ENCODE data around the gene RHBDL1.

Gene RHBDL1

DNA sequence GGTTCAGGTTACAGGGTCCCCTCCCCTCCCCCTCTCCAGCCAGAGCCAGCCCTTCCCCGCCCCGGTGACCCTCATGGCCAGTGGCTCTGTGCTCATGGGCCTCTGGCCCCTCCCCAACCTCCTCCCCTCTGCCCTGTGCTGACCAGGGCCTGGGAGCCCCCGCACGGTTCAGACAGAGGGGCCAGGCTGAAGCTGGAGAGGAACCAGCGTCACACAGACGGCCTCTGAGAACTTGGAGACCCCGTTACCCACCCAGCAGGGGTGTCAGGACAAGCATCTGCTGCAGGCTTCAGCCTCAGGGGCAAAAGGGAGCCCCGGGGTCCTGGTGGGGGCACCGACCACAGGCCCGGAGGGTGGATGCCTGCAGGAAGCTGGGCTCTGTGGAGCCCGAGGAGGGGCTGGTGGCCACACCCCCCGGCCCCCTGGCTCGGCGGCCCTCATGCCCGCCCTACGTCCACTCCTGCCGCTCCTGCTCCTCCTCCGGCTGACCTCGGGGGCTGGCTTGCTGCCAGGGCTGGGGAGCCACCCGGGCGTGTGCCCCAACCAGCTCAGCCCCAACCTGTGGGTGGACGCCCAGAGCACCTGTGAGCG is 44.6 kb upstream of the RHBDL1 start, which contains the start of gene WFIKKN1 (continued):
- TF ChIP-seq ZBTB10 (tag by site-specific recombination; IDR thresholded peaks at IDR 0.05) (no peak), ZNF10 (tag by site-specific recombination; IDR thresholded peaks at IDR 0.05) (no peak), ZNF311 (tag by site-specific recombination; IDR thresholded peaks at IDR 0.05; ENCODE audit: borderline replicate concordance) (no peak), ZNF558 (tag by site-specific recombination; IDR thresholded peaks at IDR 0.05) (no peak), KLF8 (tag by site-specific recombination; IDR thresholded peaks at IDR 0.05) (no peak; the same call in 1 of the 2 replicates), ZNF132 (tag by site-specific recombination; IDR thresholded peaks at IDR 0.05; ENCODE audit: borderline replicate concordance) (no peak), ZNF157 (tag by site-specific recombination; IDR thresholded peaks at IDR 0.05) (no peak), ZNF211 (tag by site-specific recombination; IDR thresholded peaks at IDR 0.05; ENCODE audit: low read depth) (no peak), ZNF623 (tag by site-specific recombination; IDR thresholded peaks at IDR 0.05) (no peak)

- H3K36me3 ChIP-seq (ENCODE audit: control insufficient read depth in 2 of 2, insufficient read depth in 1 of 2, low read length in 2 of 2): peaks cover 0 to 20% of the 10 kb centered on the region in 2 experiments; a peak in 1 of 3 replicates
- POLR2A ChIA-PET: interaction anchor here (0.7 kb wide), 1 partner anchor 14 kb away, joined by 3 read pairs; no protein-coding TSS in a partner anchor
- H3K27ac ChIP-seq (ENCODE audit: extremely low read depth, low read depth, low read length): no peak overlapping the region
- no peaks in the 10 kb centered on the region for H3K9me3 ChIP-seq (ENCODE audit: control insufficient read depth, insufficient read depth, low read depth, low read length)
- H3K4me3 ChIP-seq (ENCODE audit: low read depth, low read length): no peak overlapping the region
- CTCF ChIA-PET: no interaction called here
- H3K4me1 ChIP-seq (ENCODE audit: control insufficient read depth, insufficient read depth, low read length): peaks cover 2% of the 10 kb centered on the region; the same call in 1 of the 2 replicates
- TF ChIP-seq ZBTB10 (tag by site-specific recombination; IDR thresholded peaks at IDR 0.05): no peak
- peak; percentile 22; the same call in 1 of the 2 replicates for TF ChIP-seq ZBTB17 (tag by site-specific recombination; IDR thresholded peaks at IDR 0.05)
- TF ChIP-seq MZF1 (tag by site-specific recombination; IDR thresholded peaks at IDR 0.05; ENCODE audit: borderline replicate concordance): no peak
- TF ChIP-seq ZNF596 (tag by site-specific recombination; IDR thresholded peaks at IDR 0.05): no peak
- TF ChIP-seq ZNF362 (tag by site-specific recombination; IDR thresholded peaks at IDR 0.05): no peak
- TF ChIP-seq ZNF366 (tag by site-specific recombination; conservative IDR thresholded peaks at IDR 0.05): peak; percentile 94
- TF ChIP-seq ZXDB (tag by site-specific recombination; IDR thresholded peaks at IDR 0.05): no peak
- no peak for TF ChIP-seq SALL2 (tag by site-specific recombination; IDR thresholded peaks at IDR 0.05; ENCODE audit: borderline replicate concordance)
- TF ChIP-seq ZNF274 (IDR thresholded peaks at IDR 0.05; ENCODE audit: low read length): no peak
- TF ChIP-seq ZNF274 (tag by site-specific recombination; IDR thresholded peaks at IDR 0.05; ENCODE audit: borderline replicate concordance): no peak
- no peak for TF ChIP-seq ZNF48 (tag by site-specific recombination; IDR thresholded peaks at IDR 0.05)
- TF ChIP-seq ZNF23 (tag by site-specific recombination; IDR thresholded peaks at IDR 0.05; ENCODE audit: borderline replicate concordance): no peak
- TF ChIP-seq EGR2 (tag by site-specific recombination; IDR thresholded peaks at IDR 0.05; ENCODE audit: low read depth): peak; percentile 91
- peak; percentile 68 for TF ChIP-seq WT1 (tag by site-specific recombination; IDR thresholded peaks at IDR 0.05)
- TF ChIP-seq, protein P1, sequence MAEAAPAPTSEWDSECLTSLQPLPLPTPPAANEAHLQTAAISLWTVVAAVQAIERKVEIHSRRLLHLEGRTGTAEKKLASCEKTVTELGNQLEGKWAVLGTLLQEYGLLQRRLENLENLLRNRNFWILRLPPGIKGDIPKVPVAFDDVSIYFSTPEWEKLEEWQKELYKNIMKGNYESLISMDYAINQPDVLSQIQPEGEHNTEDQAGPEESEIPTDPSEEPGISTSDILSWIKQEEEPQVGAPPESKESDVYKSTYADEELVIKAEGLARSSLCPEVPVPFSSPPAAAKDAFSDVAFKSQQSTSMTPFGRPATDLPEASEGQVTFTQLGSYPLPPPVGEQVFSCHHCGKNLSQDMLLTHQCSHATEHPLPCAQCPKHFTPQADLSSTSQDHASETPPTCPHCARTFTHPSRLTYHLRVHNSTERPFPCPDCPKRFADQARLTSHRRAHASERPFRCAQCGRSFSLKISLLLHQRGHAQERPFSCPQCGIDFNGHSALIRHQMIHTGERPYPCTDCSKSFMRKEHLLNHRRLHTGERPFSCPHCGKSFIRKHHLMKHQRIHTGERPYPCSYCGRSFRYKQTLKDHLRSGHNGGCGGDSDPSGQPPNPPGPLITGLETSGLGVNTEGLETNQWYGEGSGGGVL (tag by site-specific recombination; IDR thresholded peaks at IDR 0.05): 0 out of 2 replicates have a peak, but pooled peaks have one; percentile 26
- TF ChIP-seq ZNF501 (tag by site-specific recombination; IDR thresholded peaks at IDR 0.05): no peak
- peak; percentile 48 for TF ChIP-seq SP2 (tag by site-specific recombination; IDR thresholded peaks at IDR 0.05)
- peak; percentile 66 for TF ChIP-seq ZFHX2 (tag by site-specific recombination; conservative IDR thresholded peaks at IDR 0.05)
- TF ChIP-seq SP3 (tag by site-specific recombination; IDR thresholded peaks at IDR 0.05): peak; percentile 85
- no peak for TF ChIP-seq ZSCAN16 (tag by site-specific recombination; IDR thresholded peaks at IDR 0.05)
- TF ChIP-seq ZNF423 (tag by site-specific recombination; IDR thresholded peaks at IDR 0.05): no peak
Measured at GRCh38 chr16:631808-632358, 43.6 kb upstream of the RHBDL1 start.
